ENCODE measurements around the gene EPHA5. TPM values are rescaled to one million over a fixed set of nuclear protein-coding genes. Genes with fewer than 3 reads are reported as not detected.

EPHA5 gene
- total and polyA plus RNA-seq, 9 of the 15 experiments (the other 6 are each of a cell fraction or from before 2014, with no cell fraction given) = 0.04 TPM; not detected in 8

DNA sequence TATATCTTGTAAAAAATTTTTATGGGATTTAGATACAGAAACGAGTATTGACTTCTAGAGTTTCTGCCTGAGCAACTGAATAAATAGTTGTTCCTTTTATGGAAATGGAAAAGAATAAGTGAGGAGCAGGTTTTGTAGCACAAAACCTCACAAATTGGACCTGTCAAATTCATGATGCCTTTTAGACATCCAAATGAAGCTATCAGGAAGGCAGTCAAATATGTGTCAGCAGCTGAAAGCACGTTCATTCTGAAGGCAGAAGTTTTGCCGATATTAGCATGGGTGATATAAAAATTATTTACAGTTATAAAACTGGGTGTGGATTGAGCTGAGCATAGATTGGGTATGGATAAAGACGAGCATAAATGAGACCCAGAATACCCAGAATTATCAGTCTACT is 374.0 kb downstream of the EPHA5 start:
- ChIA-PET POLR2A (no interaction called here), CTCF (ENCODE audit: low intra/inter-chr PET ratio) (no interaction called here)
- H3K9me1 ChIP-seq (ENCODE audit: control insufficient read depth, insufficient read depth, low read length) = no peaks in the 10 kb centered on the region
- 0 out of 2 replicates have a peak, but pooled peaks cover 2% of the 10 kb centered on the region for H3K9me3 ChIP-seq (replicated peaks; ENCODE audit: control insufficient read depth, insufficient read depth, low read depth, low read length)
- DNase-seq (ENCODE audit: extremely low read depth in 1 of 4, low spot score in 3 of 4) (no peak), ATAC-seq (no peak), FAIRE-seq (no peak)
- intact Hi-C loops (cut with micrococcal nuclease) = no loop called here
- BruUV-seq (replicated peaks) = no TSS peak
- H4K20me1 ChIP-seq (replicated peaks; ENCODE audit: control insufficient read depth, insufficient read depth, low read length) = no peaks in the 10 kb centered on the region
- no peak overlapping the region for H2AFZ ChIP-seq (ENCODE audit: low read depth, low read length)
- in situ Hi-C loops (cut with MboI) = no loop called here
- no peak overlapping the region for H3K4me2 ChIP-seq (ENCODE audit: insufficient read depth, low read length)
- no peaks in the 10 kb centered on the region for H3K79me2 ChIP-seq (ENCODE audit: control insufficient read depth, insufficient read depth, low read length)
- H3K9ac ChIP-seq (ENCODE audit: insufficient read depth in 1 of 2, low read depth in 2 of 2, low read length in 2 of 2) = no peak overlapping the region
- WGBS (ENCODE audit: insufficient coverage, low coverage, missing lambda C conversion rate) = 0% methylated on average over 4 of the region's 4 CpGs
- no peaks in the 10 kb centered on the region for H3K27me3 ChIP-seq (ENCODE audit: control insufficient read depth in 2 of 2, insufficient read depth in 2 of 2, low read length in 2 of 2)
- no peak overlapping the region for H3K27ac ChIP-seq (ENCODE audit: extremely low read depth, low read depth, low read length)
- H3K36me3 ChIP-seq (ENCODE audit: control insufficient read depth, insufficient read depth, low read length) = no peaks in the 10 kb centered on the region
- H3K4me1 ChIP-seq (replicated peaks in 1 of 2; ENCODE audit: control insufficient read depth in 2 of 2, insufficient read depth in 2 of 2, low read length in 2 of 2) = no peaks in the 10 kb centered on the region
- H3K4me3 ChIP-seq = no peak overlapping the region
- no peak for TF ChIP-seq MECOM (CRISPR knock-in tag; IDR thresholded peaks at IDR 0.05)
- no peak for TF ChIP-seq TRIM24 (IDR thresholded peaks at IDR 0.05)
- no peak for TF ChIP-seq RFX7 (CRISPR knock-in tag; IDR thresholded peaks at IDR 0.05)
- TF ChIP-seq TBL1XR1 (IDR thresholded peaks at IDR 0.05; ENCODE audit: low read length in 2 of 2) = no peak
- no peak for TF ChIP-seq ZNF586 (CRISPR knock-in tag; conservative IDR thresholded peaks at IDR 0.05)
- no peak for TF ChIP-seq HSF4 (CRISPR knock-in tag; IDR thresholded peaks at IDR 0.05; ENCODE audit: borderline replicate concordance)
- TF ChIP-seq MAFG (tag; conservative IDR thresholded peaks at IDR 0.05) = no peak
- TF ChIP-seq POLR2A (conservative IDR thresholded peaks at IDR 0.05) = no peak
- TF ChIP-seq POLR3A (IDR thresholded peaks at IDR 0.05; ENCODE audit: borderline replicate concordance, extremely low read depth, insufficient read depth, insufficient read length) = no peak
- TF ChIP-seq, protein P1, sequence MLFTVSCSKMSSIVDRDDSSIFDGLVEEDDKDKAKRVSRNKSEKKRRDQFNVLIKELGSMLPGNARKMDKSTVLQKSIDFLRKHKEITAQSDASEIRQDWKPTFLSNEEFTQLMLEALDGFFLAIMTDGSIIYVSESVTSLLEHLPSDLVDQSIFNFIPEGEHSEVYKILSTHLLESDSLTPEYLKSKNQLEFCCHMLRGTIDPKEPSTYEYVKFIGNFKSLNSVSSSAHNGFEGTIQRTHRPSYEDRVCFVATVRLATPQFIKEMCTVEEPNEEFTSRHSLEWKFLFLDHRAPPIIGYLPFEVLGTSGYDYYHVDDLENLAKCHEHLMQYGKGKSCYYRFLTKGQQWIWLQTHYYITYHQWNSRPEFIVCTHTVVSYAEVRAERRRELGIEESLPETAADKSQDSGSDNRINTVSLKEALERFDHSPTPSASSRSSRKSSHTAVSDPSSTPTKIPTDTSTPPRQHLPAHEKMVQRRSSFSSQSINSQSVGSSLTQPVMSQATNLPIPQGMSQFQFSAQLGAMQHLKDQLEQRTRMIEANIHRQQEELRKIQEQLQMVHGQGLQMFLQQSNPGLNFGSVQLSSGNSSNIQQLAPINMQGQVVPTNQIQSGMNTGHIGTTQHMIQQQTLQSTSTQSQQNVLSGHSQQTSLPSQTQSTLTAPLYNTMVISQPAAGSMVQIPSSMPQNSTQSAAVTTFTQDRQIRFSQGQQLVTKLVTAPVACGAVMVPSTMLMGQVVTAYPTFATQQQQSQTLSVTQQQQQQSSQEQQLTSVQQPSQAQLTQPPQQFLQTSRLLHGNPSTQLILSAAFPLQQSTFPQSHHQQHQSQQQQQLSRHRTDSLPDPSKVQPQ (CRISPR knock-in tag; IDR thresholded peaks at IDR 0.05; ENCODE audit: borderline replicate concordance) = no peak
- TF ChIP-seq ZNF143 (CRISPR knock-in tag; IDR thresholded peaks at IDR 0.05) = no peak
- TF ChIP-seq SMAD2 (IDR thresholded peaks at IDR 0.05; ENCODE audit: low read depth, low read length) = no peak
- TF ChIP-seq, protein P2, sequence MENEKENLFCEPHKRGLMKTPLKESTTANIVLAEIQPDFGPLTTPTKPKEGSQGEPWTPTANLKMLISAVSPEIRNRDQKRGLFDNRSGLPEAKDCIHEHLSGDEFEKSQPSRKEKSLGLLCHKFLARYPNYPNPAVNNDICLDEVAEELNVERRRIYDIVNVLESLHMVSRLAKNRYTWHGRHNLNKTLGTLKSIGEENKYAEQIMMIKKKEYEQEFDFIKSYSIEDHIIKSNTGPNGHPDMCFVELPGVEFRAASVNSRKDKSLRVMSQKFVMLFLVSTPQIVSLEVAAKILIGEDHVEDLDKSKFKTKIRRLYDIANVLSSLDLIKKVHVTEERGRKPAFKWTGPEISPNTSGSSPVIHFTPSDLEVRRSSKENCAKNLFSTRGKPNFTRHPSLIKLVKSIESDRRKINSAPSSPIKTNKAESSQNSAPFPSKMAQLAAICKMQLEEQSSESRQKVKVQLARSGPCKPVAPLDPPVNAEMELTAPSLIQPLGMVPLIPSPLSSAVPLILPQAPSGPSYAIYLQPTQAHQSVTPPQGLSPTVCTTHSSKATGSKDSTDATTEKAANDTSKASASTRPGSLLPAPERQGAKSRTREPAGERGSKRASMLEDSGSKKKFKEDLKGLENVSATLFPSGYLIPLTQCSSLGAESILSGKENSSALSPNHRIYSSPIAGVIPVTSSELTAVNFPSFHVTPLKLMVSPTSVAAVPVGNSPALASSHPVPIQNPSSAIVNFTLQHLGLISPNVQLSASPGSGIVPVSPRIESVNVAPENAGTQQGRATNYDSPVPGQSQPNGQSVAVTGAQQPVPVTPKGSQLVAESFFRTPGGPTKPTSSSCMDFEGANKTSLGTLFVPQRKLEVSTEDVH (IDR thresholded peaks at IDR 0.05; ENCODE audit: low read depth, partially characterized antibody) = no peak
- TF ChIP-seq, protein P3, sequence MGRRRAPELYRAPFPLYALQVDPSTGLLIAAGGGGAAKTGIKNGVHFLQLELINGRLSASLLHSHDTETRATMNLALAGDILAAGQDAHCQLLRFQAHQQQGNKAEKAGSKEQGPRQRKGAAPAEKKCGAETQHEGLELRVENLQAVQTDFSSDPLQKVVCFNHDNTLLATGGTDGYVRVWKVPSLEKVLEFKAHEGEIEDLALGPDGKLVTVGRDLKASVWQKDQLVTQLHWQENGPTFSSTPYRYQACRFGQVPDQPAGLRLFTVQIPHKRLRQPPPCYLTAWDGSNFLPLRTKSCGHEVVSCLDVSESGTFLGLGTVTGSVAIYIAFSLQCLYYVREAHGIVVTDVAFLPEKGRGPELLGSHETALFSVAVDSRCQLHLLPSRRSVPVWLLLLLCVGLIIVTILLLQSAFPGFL (CRISPR knock-in tag; IDR thresholded peaks at IDR 0.05) = no peak

Measured in K562 (cell line).